ENCODE data around the gene C14orf180.

The C14orf180 gene

GRCh38 chr14:104579507-104579906, at the start of gene C14orf180:
C14orf180 (plus strand) TSS chr14:104579764; CDS start chr14:104586431, 6,667 bp downstream.
- no peak for DNase-seq (ENCODE audit: low read depth)

GRCh38 chr14:104530646-104531045, 48.9 kb upstream of the C14orf180 start:
- DNase-seq (ENCODE audit: low read depth): no peak

- DNase-seq (ENCODE audit: low read depth): no peak
These were observed 48.0 kb upstream of the C14orf180 start for GRCh38 chr14:104531421-104532190.

GRCh38 chr14:104532191-104532555, 47.4 kb upstream of the C14orf180 start:
- DNase-seq (ENCODE audit: low read depth): no peak

- DNase-seq (ENCODE audit: low read depth): no peak
These were observed 45.5 kb upstream of the C14orf180 start for GRCh38 chr14:104534036-104534435.

GRCh38 chr14:104536942-104537612, 42.5 kb upstream of the C14orf180 start:
- DNase-seq (ENCODE audit: low read depth): peak; percentile 13

- DNase-seq (ENCODE audit: low read depth): no peak
These were observed 42.0 kb upstream of the C14orf180 start for GRCh38 chr14:104537613-104537988.

GRCh38 chr14:104541905-104542465, 37.6 kb upstream of the C14orf180 start:
- DNase-seq (ENCODE audit: low read depth): no peak

GRCh38 chr14:104542871-104543830, 36.4 kb upstream of the C14orf180 start:
- no peak for DNase-seq (ENCODE audit: low read depth)

- DNase-seq (ENCODE audit: low read depth): no peak
These were observed 35.1 kb upstream of the C14orf180 start for GRCh38 chr14:104544362-104544961.

GRCh38 chr14:104545151-104545941, 34.2 kb upstream of the C14orf180 start:
- DNase-seq (ENCODE audit: low read depth): no peak

- DNase-seq (ENCODE audit: low read depth): no peak
These were observed 33.5 kb upstream of the C14orf180 start for GRCh38 chr14:104545942-104546501.

GRCh38 chr14:104546591-104547309, 32.8 kb upstream of the C14orf180 start:
- no peak for DNase-seq (ENCODE audit: low read depth)

- no peak for DNase-seq (ENCODE audit: low read depth)
These were observed 32.1 kb upstream of the C14orf180 start for GRCh38 chr14:104547310-104547997.

GRCh38 chr14:104547998-104548700, 31.4 kb upstream of the C14orf180 start:
- no peak for DNase-seq (ENCODE audit: low read depth)

GRCh38 chr14:104548802-104549535, 30.6 kb upstream of the C14orf180 start:
- no peak for DNase-seq (ENCODE audit: low read depth)

- DNase-seq (ENCODE audit: low read depth): no peak
These were observed 29.8 kb upstream of the C14orf180 start for GRCh38 chr14:104549536-104550339.
